ENCODE data around the gene GIMAP7.

GRCh38 chr7:150503581-150503980 lies 11.1 kb upstream of the GIMAP7 start:
- TF ChIP-seq CTCF (conservative IDR thresholded peaks at IDR 0.05; ENCODE audit: low read depth, low read length) (no peak), EZH2phosphoT487 (IDR thresholded peaks at IDR 0.05; ENCODE audit: borderline replicate concordance, low read length) (no peak)
